HCEC 1CT (cell line): ENCODE data around the gene AADACL3.
A peak's percentile ranks its signal among the peaks of the same experiment; 100 is the strongest.
"Not testable (repeated sequence)": the region's sequence is repeated elsewhere in the genome, so short reads cannot be mapped to it uniquely, and the experiment has no call there.

Source experiments
- DNase-seq: peaks from one replicate; pipeline ENCODE4 v3.0.0-alpha.2; 2017

AADACL3 gene, protein sequence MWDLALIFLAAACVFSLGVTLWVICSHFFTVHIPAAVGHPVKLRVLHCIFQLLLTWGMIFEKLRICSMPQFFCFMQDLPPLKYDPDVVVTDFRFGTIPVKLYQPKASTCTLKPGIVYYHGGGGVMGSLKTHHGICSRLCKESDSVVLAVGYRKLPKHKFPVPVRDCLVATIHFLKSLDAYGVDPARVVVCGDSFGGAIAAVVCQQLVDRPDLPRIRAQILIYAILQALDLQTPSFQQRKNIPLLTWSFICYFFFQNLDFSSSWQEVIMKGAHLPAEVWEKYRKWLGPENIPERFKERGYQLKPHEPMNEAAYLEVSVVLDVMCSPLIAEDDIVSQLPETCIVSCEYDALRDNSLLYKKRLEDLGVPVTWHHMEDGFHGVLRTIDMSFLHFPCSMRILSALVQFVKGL

DNA sequence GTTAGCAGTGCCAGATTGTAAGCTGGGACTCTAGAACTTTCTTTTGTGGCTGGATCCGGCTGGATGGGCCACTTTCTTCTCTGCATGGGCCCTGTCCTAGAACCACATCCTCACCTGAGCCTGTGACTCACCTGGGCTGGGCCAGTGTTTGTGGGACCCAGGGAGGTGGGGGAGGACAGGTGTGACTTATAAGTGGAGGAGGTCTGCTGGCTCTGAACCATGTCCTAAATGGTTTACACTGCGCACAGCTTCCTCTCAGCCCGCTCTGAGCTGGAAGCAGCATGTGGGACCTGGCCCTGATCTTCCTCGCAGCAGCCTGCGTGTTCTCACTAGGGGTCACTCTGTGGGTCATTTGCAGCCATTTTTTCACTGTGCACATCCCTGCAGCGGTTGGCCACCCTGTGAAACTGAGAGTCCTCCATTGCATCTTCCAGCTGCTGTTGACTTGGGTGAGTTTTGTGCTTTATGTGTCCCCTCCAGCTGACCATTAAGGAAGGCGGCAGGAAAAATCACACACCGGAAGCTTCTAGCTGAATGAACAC lies at the start of gene AADACL3:
AADACL3 (plus strand) TSS at position 215 of the 542 bp plus-strand sequence; CDS start at position 282, 67 bp downstream.
- DNase-seq, result no peak

DNA sequence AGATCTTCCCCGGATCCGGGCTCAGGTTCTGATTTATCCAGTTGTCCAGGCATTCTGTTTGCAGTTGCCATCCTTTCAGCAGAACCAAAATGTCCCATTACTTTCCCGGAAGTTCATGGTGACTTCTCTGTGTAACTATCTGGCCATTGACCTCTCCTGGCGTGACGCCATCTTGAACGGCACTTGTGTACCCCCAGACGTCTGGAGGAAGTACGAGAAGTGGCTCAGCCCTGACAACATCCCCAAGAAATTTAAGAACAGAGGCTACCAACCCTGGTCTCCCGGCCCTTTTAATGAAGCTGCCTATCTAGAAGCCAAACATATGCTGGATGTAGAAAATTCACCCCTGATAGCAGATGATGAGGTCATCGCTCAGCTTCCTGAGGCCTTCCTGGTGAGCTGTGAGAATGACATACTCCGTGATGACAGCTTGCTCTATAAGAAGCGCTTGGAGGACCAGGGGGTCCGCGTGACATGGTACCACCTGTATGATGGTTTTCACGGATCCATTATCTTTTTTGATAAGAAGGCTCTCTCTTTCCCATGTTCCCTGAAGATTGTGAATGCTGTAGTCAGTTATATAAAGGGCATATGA lies 49.7 kb upstream of the AADACL3 start:
- no peak for DNase-seq

DNA sequence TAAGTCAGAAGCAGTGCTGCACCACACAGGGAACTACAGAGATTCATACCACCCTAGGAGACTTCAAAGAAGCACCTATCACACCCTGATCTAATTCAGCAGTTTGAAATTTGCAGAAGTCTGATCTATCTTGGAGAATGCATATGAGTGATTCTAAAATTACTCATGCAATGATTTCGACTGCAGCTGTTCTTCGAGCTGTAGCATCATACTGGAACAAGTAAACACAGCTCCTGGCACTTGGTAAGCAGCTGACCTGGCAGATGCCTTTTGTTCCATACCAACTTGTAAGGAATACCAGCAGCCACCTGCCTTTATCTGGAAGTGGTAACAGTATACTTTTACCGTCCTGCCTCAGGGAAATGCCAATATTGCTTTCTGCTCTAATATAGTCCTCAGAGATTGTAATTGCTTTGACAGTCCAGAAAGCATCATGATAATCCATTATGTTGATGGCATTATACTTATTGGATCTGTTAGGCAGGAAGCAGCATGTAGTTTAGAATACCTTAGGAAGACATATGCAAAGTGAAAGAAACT lies 46.3 kb upstream of the AADACL3 start:
- peak; percentile 7 for DNase-seq

DNA sequence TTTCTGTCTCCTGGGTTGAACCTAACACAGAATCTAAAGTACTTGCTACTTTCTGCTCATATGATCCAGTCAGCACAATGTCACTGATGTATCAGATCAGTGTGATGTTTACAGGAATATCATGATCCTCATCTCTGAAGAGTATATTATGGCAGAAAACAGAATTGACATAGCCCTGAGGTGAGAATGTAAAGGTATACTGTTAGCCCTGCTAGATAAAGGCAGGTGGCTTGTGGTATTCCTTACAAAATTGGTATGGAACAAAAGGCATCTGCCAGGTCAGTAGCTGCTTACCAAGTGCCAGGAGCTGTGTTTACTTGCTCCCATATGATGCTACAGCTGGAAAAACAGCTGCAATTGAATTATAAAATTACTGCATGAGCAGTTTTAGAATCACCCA lies 41.6 kb upstream of the AADACL3 start:
- no peak for DNase-seq

DNA sequence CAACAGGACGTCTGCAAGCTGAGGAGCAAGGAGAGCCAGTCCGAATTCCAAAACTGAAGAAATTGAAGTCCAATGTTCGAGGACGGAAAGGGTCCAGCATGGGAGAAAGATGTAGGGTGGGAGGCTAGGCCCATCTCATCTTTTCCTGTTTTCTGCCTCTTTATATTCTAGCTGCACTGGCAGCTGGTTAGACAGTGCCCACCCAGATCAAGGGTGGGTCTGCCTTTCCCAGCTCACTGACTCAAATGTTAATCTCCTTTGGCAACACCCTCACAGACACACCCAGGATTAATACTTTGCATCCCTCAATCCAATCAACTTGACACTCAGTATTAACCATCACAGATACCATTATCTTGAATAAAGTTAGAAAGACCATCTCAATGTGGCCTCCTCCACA lies 39.8 kb upstream of the AADACL3 start:
- not testable (repeated sequence) for DNase-seq

DNA sequence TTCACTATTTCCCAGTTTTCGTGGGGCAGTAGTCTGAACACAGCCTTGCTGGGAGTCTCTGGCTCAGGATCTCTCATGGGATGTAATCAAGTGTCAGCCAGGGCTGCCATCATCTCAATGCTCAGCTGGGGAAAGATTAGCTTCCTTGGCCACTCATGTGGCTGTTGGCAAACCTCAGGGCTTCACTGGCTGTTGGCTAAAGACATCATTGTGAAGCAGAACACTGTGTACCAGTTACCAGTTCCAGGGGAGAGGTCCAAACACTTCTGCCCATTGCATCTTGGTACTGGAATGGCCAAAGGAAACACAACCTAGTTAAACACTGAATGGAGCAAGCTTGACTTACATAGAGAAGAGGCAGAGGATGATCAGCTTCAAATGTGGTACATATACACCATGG lies 38.3 kb upstream of the AADACL3 start:
- no peak for DNase-seq

DNA sequence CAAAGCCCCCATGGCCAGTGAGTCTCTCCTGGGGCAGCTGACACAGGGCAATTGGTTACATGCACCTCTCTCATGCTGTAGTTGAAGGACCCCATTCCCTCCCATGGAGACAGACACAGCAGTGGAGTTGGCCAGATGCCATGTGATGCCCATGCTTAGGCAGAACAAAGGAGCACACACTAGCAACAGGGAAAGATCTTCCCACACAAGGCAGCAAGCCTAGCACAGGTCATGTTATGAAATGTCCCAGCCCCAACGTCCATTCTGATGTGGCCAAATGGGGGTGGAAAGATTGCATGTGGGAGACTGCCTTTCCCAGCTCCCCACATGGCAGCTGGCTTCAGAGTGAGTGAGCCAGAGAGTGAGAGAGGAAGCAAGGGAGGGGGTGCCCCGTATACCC lies 37.6 kb upstream of the AADACL3 start:
- no peak for DNase-seq

DNA sequence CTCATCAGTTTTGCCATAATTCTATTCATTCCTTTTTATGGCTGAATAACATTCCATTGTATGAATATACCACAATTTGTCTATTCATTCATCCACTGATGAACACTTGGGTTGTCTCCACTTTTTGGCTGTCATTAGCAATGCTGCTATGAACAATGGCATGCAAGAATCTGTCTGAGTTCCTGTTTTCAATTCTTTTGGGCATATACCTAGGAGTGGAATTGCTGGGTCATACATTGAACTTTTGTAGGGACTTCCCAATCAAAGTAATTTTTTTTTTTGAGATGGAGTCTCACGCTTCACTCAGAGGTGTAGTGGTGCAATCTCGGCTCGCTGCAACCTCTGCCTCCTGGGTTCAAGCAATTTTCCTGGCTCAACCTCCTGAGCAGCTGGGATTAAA lies 37.1 kb upstream of the AADACL3 start:
- no peak for DNase-seq

DNA sequence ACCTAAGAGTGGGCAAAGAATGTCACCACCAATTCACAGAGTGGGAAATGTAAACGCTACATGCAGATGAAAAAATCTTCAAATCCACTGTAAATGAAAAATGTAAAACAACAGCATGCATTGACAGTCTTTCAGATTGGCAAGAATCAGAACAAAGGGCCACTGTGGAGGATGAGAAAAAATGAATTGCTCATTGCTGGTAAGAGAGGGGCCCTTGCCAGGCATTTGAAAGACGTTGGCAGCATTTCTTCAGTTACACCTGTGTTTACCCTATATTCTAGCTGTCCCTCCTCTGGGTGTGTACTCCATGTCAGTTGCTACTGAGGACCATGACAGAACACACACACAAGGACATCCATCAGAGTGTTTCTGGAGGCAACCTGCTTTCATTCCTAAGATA lies 25.8 kb upstream of the AADACL3 start:
- DNase-seq, result no peak

DNA sequence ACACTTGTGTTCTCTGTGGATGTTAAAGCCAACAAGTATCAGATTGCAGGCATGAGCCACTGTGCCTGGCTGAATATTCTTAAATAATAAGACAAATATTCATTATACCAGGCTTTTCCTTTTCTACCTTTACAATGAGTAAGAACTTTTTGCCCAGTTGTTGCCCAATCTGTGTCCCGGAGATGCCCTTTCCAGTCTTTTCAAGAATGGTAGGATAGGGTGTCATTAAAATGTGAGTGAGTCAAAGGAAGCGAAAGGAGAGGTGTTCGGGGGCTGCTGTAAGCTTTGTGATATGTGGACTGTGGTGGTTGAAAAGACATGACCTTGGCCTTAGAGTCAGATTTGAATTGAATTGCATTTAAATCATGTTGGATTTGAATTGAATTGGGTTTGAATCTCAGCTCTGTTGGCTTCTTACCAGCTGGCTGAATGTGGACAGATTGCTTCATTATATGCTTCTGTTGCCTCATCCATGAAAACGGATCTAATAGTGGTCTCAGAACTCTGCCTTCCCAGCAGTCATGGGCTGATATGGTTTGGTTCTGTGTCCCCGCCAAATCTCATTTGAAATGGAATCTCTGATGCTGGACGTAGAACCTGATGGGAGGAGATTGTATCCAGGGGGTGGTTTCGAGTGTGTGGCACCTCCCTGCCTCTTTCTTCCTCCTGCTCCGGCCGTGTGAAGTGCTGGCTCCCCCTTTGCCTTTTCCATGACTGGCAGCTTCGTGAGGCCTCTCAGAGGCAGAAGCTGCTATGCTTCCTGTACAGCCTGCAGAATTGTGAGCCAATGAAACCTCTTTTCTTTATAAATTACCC lies 22.7 kb upstream of the AADACL3 start:
- DNase-seq, result no peak

DNA sequence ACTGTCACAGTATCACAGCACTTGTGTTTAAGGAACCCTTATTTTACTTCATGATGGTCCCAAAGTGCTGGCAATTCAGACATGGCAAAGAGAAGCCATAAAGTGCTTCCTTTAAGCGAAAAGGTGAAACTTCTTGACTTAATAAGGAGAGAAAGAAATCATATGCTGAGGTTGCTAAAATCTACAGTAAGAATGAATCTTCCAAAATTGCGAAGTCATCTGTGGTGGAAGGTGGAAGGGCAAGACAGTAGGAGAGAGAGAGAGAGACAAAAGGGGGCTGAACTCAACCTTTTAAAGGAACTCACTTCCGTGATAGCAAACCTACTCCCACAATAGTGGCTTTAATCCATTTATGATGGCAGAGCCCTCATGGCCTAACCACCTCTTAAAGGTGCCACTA lies 19.3 kb upstream of the AADACL3 start:
- DNase-seq, result no peak

DNA sequence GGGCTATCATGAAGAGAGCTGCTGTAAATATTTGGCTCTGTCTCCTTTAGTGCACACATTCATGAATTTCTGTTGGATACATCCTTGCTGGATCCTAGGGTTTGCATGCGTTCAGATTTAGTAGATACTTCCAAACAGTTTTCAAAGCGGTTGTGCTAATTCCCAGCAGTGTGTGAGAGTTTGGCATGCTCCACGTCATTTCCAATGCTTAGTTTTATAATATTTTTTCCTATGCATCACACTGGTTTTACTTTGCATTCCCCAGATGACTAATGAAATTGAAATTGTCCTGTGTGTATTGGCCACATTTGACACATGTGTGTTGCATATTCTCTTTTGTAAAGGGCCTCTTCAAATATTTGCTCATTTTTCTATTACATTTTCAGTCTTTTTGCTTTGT lies 18.5 kb upstream of the AADACL3 start:
- no peak for DNase-seq

DNA sequence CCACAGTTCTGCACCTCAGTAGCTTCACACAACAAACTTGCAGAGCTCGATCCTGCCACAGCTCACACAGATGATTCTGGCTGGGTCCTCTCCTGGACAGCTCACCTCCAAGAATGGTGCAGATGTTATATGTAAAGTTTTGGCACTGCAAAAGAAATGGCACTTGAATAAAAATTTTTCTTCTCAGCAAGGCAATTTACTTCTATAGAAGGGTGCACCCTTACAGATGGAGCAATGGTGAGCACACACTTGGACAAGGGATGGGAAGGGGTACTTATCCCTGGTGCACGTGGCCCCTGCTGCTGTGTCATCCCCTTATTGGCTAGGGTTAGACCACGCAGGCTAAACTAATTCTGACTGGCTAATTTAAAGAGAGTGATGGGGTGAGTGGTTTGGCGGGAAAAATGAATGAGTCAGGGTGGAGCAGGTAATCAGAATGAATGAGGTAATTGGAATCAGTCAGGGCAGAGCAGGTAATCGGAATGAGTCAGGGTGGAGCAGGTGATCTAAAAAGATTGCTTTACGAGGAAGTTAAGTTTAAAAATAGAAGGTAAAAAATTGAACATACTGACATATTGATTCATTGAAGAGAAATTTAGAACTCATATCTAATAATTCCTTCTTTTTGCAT lies 12.0 kb upstream of the AADACL3 start:
- DNase-seq, result no peak

DNA sequence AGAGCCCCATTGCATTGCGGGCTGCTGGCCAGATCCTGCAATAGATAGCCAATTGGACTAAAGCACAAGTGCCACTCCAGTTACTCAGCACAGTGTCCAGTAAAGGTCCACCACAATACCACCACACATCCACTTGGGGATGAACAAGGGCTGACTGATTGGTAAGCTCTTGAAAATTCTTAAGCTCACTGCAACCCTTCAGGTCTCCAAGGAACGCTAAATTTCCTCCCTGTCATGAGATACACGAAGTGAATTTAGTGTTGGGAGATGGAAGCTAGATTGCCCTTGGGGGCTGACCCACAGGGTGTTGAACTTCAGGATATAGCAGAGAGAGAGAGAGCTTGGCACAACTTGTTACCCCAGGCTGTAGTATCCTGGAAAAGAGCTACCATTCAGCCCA lies 9.8 kb upstream of the AADACL3 start:
- no peak for DNase-seq

DNA sequence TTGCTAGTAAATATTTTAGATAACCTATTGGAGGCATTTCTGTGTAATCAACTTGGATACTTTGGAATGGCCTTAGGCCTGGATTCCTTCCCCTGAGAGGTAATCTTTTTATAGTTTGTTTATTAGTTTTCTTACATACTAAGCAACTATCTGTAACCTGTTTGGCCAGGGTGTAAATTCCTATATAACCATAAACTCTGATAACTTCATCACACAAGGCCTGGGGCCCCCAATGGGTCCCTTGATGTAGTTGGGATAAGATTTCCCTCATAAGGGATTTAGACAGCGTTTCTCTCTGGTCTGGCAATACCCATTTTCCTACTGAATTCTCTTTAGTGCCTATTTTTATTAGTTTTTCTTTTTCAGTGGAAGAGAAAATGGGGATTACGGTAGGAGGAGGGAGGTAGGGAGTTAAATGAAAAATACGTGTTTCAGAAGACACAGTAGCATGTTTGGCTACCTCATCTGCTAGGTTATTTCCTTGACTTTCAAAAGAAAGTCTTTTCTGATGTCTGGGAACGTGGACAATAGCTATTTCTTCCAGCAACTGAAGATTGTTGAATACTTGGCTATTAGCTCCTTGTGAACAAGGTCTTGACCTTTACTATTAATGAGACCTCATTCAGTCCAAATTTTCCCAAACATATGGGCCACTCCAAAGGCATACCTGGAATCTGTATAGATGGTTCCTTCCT lies 7.4 kb upstream of the AADACL3 start:
- DNase-seq, result no peak

DNA sequence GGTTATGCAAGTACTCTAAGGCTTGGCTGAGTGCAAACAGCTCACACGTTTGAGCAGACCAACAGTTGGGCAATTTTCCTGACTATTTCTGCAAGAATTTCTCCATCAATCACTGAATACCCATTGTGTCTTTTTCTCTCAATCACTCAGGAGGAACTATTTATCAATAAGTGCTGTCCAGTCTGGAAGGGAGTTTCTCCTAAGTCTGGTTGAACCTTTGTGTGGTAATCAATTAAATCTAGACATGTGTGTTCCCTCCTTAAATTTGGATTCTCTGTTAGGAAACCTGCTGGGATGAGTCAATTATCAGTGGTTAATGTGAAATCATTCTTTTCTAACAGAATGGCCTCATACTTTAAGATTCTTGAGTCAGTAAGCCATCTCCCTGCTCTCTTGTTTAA lies 6.8 kb upstream of the AADACL3 start:
- DNase-seq, result no peak

DNA sequence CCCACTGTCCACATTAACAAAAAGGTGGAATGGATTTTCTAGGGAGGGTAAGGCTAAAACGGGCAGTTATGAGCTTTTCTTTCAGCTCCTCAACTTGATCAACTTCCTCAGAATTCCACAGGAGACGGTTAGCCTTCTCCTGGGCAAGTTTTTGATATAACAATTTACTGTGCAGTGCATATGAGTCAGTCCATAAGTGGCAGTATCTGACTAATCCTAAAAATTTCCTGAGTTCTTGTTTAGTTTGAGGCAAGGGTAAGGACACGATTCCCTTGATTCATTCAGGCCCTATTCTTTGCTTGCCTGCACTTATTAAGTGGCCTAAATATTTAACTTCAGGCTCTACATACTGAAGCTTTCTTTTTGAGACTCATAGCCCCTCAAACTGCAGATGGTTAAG lies 6.2 kb upstream of the AADACL3 start:
- DNase-seq, result no peak

DNA sequence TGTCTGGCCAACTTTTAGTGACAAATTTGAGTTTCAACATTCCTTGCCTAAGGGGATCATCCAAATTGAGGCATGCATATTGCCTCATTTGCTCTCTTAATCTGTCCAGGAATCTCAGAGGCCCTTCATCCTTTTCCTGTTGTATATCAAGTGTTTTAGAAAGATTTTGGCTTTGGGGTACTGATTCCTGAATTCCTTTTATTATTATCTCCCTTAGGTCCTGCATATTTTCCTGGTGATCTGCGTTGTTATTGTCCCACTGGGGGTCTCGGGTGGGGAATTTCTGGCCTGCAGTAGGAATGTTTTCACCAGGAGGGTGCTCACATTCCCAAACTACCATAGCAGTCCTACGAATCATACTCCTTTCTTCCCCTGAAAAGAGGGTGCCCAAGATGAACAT lies 4.4 kb upstream of the AADACL3 start:
- no peak for DNase-seq

DNA sequence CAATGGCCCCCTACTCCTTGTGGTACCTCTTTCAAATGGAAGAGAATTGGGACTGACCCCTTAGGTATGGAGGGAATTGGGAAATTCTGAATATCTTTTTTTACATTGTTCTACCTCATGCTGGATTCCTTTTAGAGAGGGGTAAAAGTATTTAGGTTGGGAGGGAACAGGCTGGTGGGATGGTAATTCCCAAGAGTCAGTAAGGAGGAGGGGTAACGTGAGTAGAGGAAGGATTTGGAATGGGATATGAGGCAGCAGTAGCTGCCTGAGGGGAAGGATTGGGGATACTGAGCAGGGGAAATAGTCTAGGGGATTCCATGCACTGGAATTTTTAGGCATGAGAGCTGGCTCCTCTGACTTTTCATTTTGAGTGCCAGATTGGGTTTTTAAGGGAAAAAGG lies 3.8 kb upstream of the AADACL3 start:
- DNase-seq, result no peak

DNA sequence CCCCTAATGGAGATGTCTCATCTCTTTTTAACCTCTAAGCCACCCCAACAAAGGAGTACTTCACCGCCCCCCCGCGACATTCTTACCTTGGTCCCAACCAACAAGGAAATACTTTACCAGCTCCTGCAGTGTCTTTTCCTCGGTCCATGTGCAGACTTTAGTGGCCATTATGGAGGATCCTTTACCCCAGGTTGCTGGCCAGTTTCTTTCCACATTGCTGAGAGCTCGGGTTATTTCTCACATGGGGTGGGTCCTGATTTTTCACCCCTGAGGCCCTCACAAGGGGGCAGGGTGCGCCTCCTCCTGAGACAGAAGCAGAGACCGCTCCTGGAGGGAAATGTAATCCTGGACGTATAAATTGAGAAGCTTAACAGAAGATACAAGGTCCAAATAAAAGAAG lies 3.0 kb upstream of the AADACL3 start:
- no peak for DNase-seq

DNA sequence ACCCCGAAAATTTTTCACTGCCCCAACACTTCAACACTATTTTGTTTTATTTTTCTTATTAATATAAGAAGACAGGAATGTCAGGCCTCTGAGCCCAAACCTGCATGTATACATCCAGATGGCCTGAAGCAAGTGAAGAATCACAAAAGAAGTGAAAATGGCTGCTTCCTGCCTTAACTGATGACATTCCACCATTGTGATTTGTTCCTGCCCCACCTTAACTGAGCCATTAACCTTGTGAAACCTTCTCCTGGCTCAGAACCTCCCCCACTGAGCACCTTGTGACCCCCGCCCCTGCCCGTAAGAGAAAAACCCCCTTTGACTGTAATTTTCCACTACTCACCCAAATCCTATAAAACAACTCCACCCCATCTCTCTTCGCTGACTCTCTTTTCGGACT lies 2.3 kb upstream of the AADACL3 start:
- not testable (repeated sequence) for DNase-seq
